ENCODE measurements around the gene MRE11.
A peak's percentile ranks its signal among the peaks of the same experiment; 100 is the strongest.

MRE11 gene

GRCh38 chr11:94532211-94532610 is 38.6 kb upstream of the MRE11 start:
- TF ChIP-seq, protein P1, sequence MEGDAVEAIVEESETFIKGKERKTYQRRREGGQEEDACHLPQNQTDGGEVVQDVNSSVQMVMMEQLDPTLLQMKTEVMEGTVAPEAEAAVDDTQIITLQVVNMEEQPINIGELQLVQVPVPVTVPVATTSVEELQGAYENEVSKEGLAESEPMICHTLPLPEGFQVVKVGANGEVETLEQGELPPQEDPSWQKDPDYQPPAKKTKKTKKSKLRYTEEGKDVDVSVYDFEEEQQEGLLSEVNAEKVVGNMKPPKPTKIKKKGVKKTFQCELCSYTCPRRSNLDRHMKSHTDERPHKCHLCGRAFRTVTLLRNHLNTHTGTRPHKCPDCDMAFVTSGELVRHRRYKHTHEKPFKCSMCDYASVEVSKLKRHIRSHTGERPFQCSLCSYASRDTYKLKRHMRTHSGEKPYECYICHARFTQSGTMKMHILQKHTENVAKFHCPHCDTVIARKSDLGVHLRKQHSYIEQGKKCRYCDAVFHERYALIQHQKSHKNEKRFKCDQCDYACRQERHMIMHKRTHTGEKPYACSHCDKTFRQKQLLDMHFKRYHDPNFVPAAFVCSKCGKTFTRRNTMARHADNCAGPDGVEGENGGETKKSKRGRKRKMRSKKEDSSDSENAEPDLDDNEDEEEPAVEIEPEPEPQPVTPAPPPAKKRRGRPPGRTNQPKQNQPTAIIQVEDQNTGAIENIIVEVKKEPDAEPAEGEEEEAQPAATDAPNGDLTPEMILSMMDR (IDR thresholded peaks at IDR 0.05; ENCODE audit: low read depth, low read length) = no peak

GRCh38 chr11:94528551-94528950 is 34.9 kb upstream of the MRE11 start:
- no peak for DNase-seq (ENCODE audit: low read depth, low spot score)
- TF ChIP-seq, protein P1 (IDR thresholded peaks at IDR 0.05; ENCODE audit: low read depth, low read length) = no peak
- no peak overlapping the region for H3K4me3 ChIP-seq (ENCODE audit: low read depth, low read length)
- in situ Hi-C loops (cut with HindIII; ENCODE audit: low sequenced_read_pairs) = no loop called here

More at GRCh38 chr11:94532211-94532610, 38.6 kb upstream of the MRE11 start:
- no peak for DNase-seq (ENCODE audit: low read depth, low spot score)
- no peak overlapping the region for H3K4me3 ChIP-seq (ENCODE audit: low read depth, low read length)
- in situ Hi-C loops (cut with HindIII; ENCODE audit: low sequenced_read_pairs) = no loop called here

GRCh38 chr11:94526645-94527438 is 33.2 kb upstream of the MRE11 start:
- in situ Hi-C loops (cut with HindIII; ENCODE audit: low sequenced_read_pairs) = no loop called here
- no peak overlapping the region for H3K4me3 ChIP-seq (ENCODE audit: low read depth, low read length)
- TF ChIP-seq, protein P1 (IDR thresholded peaks at IDR 0.05; ENCODE audit: low read depth, low read length) = no peak
- no peak for DNase-seq (ENCODE audit: low read depth, low spot score)

- TF ChIP-seq, protein P1 (IDR thresholded peaks at IDR 0.05; ENCODE audit: low read depth, low read length) = no peak
- no peak overlapping the region for H3K4me3 ChIP-seq (ENCODE audit: low read depth, low read length)
- DNase-seq (ENCODE audit: low read depth, low spot score) = peak; percentile 46
- in situ Hi-C loops (cut with HindIII; ENCODE audit: low sequenced_read_pairs) = no loop called here
Measured at GRCh38 chr11:94525546-94526324, 32.1 kb upstream of the MRE11 start.

DNA sequence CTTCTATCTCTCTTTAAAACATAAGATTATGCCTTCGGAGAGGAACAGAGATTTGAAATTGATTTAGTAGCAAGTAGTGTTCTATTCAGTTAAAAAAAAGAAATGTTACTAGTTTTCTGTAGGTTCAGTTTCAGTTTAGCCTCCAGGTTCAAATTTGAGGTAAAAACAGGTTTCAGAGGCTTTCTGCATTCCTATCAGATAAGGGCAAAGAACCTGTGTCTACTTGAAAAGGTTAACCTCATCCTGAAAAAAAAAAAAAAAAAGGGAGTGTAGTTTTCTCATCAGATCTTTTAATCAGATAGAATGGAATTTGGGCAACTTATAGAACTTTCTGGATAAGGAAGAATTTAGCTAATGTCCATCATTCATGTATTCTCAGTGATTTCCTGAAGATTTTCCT is 30.7 kb upstream of the MRE11 start:
- TF ChIP-seq, protein P1 (IDR thresholded peaks at IDR 0.05; ENCODE audit: low read depth, low read length) = no peak
- DNase-seq (ENCODE audit: low read depth, low spot score) = no peak
- in situ Hi-C loops (cut with HindIII; ENCODE audit: low sequenced_read_pairs) = no loop called here
- no peak overlapping the region for H3K4me3 ChIP-seq (ENCODE audit: low read depth, low read length)

GRCh38 chr11:94521684-94522083 is 28.0 kb upstream of the MRE11 start:
- H3K4me3 ChIP-seq (ENCODE audit: low read depth, low read length) = no peak overlapping the region
- DNase-seq (ENCODE audit: low read depth, low spot score) = no peak
- in situ Hi-C loops (cut with HindIII; ENCODE audit: low sequenced_read_pairs) = no loop called here
- TF ChIP-seq, protein P1 (IDR thresholded peaks at IDR 0.05; ENCODE audit: low read depth, low read length) = peak; percentile 59

Measured in astrocyte of the spinal cord (primary cell).